Ishikawa (cell line): ENCODE results near the gene HTR2C.

ENCODE experiments used
- CEBPB ChIP-seq: IDR thresholded peaks from 2 replicates; pipeline ENCODE4 v1.6.1; 2012
- CREB1 ChIP-seq: IDR thresholded peaks from 2 replicates; pipeline ENCODE4 v1.6.1; 2012; ENCODE audit warnings: low read depth
- EGR1 ChIP-seq: IDR thresholded peaks from 2 replicates; pipeline ENCODE4 v1.6.1; 2012
- EP300 ChIP-seq: IDR thresholded peaks from 2 replicates; pipeline ENCODE4 v1.6.1; 2012; ENCODE audit warnings: borderline replicate concordance
- FOXM1 ChIP-seq: IDR thresholded peaks from 2 replicates; pipeline ENCODE4 v1.6.1; 2012; ENCODE audit warnings: low read depth, borderline replicate concordance
- NFIC ChIP-seq: IDR thresholded peaks from 2 replicates; pipeline ENCODE4 v1.6.1; 2012
- RAD21 ChIP-seq: IDR thresholded peaks from 2 replicates; pipeline ENCODE4 v1.6.1; 2012; ENCODE audit warnings: low read depth
- TAF1 ChIP-seq: IDR thresholded peaks from 2 replicates; pipeline ENCODE4 v1.6.1; 2012; ENCODE audit warnings: low read depth, mild to moderate bottlenecking
- TCF12 ChIP-seq: IDR thresholded peaks from 2 replicates; pipeline ENCODE4 v1.6.1; 2012; ENCODE audit warnings: low read depth
- TEAD4 ChIP-seq: IDR thresholded peaks from 2 replicates; pipeline ENCODE4 v1.6.1; 2012
- YY1 ChIP-seq: IDR thresholded peaks from 2 replicates; pipeline ENCODE4 v1.6.1; 2012; ENCODE audit warnings: low read depth
- ZBTB7A ChIP-seq: IDR thresholded peaks from 2 replicates; pipeline ENCODE4 v1.6.1; 2012; ENCODE audit warnings: low read depth
- TF ChIP-seq, protein P1 (sequence below): IDR thresholded peaks from 2 replicates; pipeline ENCODE4 v1.6.1; 2012
- TF ChIP-seq, protein P2 (sequence below): IDR thresholded peaks from 2 replicates; pipeline ENCODE4 v1.6.1; 2012
- TF ChIP-seq, protein P3 (sequence below): IDR thresholded peaks from 2 replicates; pipeline ENCODE4 v1.6.1; 2012; ENCODE audit warnings: low read depth, mild to moderate bottlenecking

The HTR2C gene

DNA sequence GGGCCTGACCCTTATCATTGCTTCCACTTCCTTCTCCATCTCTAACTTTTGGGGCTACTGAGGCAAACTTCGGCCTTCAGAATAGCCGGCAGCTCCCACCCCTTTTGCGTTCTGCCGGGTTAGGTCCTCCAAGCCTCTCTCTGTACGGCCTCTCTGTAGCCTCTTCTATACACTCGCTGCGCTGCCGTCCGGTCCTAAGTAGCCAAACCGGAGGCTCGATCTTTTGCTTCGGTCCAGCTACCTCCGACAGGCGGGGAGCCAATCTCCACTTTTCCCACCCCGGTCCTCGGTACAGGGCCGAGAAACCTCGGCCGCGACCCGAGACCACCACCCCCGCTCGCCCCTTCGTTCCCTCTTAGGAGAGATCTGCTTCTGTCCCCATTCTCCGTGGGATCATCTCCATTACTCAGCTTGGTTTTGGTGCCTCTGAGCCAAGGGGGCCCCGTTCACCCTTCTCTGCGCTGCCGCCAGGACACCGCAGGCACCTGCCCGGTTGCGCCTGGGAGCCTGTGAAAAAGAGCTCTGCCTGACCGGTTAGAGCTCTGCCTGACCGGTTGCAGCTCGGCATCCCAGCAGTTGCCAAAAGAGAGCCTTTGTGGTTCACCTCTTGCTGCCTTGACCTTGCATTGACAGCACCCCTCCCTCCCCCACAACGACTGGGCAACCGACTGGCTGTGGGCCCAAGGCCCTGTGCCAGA is 1.0 kb upstream of the HTR2C start:
- TF ChIP-seq TEAD4 (no peak), CEBPB (no peak), EGR1 (no peak), EP300 (no peak), CREB1 (no peak), YY1 (no peak), FOXM1 (no peak), ZBTB7A (no peak), RAD21 (no peak), TAF1 (no peak), TCF12 (no peak), NFIC (no peak)
- TF ChIP-seq, protein P1, sequence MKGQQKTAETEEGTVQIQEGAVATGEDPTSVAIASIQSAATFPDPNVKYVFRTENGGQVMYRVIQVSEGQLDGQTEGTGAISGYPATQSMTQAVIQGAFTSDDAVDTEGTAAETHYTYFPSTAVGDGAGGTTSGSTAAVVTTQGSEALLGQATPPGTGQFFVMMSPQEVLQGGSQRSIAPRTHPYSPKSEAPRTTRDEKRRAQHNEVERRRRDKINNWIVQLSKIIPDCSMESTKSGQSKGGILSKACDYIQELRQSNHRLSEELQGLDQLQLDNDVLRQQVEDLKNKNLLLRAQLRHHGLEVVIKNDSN, result no peak
- TF ChIP-seq, protein P2, sequence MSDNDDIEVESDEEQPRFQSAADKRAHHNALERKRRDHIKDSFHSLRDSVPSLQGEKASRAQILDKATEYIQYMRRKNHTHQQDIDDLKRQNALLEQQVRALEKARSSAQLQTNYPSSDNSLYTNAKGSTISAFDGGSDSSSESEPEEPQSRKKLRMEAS, result no peak
- TF ChIP-seq, protein P3, sequence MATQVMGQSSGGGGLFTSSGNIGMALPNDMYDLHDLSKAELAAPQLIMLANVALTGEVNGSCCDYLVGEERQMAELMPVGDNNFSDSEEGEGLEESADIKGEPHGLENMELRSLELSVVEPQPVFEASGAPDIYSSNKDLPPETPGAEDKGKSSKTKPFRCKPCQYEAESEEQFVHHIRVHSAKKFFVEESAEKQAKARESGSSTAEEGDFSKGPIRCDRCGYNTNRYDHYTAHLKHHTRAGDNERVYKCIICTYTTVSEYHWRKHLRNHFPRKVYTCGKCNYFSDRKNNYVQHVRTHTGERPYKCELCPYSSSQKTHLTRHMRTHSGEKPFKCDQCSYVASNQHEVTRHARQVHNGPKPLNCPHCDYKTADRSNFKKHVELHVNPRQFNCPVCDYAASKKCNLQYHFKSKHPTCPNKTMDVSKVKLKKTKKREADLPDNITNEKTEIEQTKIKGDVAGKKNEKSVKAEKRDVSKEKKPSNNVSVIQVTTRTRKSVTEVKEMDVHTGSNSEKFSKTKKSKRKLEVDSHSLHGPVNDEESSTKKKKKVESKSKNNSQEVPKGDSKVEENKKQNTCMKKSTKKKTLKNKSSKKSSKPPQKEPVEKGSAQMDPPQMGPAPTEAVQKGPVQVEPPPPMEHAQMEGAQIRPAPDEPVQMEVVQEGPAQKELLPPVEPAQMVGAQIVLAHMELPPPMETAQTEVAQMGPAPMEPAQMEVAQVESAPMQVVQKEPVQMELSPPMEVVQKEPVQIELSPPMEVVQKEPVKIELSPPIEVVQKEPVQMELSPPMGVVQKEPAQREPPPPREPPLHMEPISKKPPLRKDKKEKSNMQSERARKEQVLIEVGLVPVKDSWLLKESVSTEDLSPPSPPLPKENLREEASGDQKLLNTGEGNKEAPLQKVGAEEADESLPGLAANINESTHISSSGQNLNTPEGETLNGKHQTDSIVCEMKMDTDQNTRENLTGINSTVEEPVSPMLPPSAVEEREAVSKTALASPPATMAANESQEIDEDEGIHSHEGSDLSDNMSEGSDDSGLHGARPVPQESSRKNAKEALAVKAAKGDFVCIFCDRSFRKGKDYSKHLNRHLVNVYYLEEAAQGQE, result no peak

DNA sequence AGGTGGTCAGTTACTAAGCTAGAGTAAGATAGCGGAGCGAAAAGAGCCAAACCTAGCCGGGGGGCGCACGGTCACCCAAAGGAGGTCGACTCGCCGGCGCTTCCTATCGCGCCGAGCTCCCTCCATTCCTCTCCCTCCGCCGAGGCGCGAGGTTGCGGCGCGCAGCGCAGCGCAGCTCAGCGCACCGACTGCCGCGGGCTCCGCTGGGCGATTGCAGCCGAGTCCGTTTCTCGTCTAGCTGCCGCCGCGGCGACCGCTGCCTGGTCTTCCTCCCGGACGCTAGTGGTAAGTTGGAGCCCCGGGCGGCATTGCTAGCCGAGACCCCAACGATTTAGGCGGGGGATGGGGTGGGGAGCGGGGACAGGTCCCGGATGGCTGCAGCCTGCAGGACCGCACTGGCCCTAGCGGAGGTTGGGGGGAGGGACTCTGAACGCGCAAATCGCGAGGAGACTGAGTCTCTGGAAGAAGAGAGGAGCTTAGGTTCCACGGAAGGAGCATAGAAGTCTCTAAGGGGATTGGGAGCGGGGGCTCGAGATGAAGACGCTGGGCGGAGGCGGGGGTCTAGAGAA is 573 bp downstream of the HTR2C start:
- TF ChIP-seq, protein P3, result no peak
- TF ChIP-seq NFIC (no peak), YY1 (no peak)

DNA sequence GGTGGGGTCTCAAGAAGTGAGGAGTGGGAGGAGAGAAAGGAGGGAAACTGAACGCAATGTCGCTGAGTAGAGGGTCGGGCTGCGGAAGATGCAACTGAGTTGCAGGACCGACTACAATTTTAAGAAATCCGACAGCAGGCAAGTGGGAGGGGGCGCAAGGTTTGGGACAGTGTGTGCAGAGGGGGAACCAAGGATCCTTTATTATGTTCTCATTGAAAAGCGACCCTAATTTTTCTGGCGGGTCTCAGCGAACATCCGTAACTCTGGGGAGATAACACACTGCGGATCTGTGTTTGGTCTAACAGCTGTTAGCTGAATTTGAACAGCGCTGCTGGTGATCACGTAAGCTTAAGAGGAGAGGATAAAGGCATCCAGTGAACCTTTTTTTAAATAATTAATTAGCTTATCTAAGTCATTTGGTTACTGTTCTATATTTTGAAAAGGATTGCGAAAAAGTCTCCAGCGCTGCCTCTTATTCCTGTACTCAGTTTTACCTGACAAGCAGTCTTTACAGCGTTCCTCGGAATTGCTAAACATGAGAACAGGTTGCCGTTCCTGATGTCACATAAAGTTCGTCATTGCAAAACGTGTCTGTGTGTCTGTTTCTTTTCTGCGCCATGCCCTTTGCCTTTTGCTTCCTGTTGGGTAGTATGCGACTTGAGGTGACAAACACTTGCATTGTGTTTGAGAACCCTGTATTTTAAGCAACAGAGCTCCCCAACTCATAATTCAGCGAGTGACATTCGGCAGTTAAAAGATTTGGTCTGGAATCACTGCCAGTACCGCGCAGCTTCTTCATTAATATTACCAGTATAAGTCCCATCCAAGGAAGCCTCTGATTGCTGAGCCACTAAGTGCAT is 1.3 kb downstream of the HTR2C start:
- TF ChIP-seq ZBTB7A (no peak), EGR1 (no peak), FOXM1 (no peak), TAF1 (no peak), NFIC (no peak), TCF12 (no peak), YY1 (no peak), EP300 (no peak), TEAD4 (no peak), RAD21 (no peak)
- TF ChIP-seq, protein P1, result no peak

DNA sequence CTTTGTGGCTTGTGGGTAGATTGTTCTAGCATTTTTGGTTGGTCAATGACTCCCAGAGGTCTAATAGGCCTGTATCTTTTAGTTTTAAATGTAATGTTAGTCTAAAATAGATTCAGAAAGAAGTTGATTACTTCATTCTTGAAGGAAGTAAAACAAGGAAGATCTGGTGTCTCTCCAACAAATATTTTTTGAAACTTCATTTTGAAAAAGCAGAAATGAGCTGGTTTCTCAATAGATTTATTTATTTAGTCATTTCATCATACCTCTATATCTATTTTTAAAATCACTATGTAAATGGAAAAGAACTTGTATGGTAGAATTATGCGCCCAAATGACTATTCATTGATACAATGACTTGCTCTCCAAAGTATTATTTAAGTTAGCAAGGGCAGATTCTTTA is 7.2 kb downstream of the HTR2C start:
- TF ChIP-seq NFIC (no peak), TCF12 (no peak), CREB1 (no peak), RAD21 (no peak), CEBPB (no peak)
- TF ChIP-seq, protein P2, result no peak
- TF ChIP-seq, protein P3, result no peak
